OCI-LY7 (cell line): ENCODE results near the gene ANKRD44. TPM values are rescaled to one million over a fixed set of nuclear protein-coding genes. Genes with fewer than 3 reads are reported as not detected.

ENCODE experiments used
- BruUV-seq: library from RNA; stranded (reverse); fragments of 400-500 nt; replicated peaks from 2 replicates; lab custom pipeline; 2021; lab: Mats Ljungman, UMichigan
- CTCF ChIA-PET: fragments of 300-600 bp; sonication (Branson Sonifier 250); formaldehyde crosslinking; loops from one replicate; lab custom pipeline; 2022; ENCODE audit warnings: antibody characterized with exemption; ENCODE audit not compliant: unreplicated experiment; lab: Charles Lee
- POLR2A ChIA-PET: fragments of 300-600 bp; sonication (Branson Sonifier 250); formaldehyde crosslinking; loops from one replicate; lab custom pipeline; 2022; ENCODE audit warnings: antibody characterized with exemption; lab: Charles Lee
- DNase-seq: peaks from one replicate; pipeline ENCODE4 v3.0.0-alpha.2; 2015; ENCODE audit warnings: low spot score
- H2AFZ ChIP-seq: fragments of 200-600 bp; sonication (generic), shearing (Covaris generic); 2 replicates; pipeline ENCODE4 v1.6.1; 2014; ENCODE audit warnings: mild to moderate bottlenecking, antibody characterized with exemption, low read length, moderate library complexity
- H3K27ac ChIP-seq: fragments of 200-600 bp; sonication (generic); 2 replicates; pipeline ENCODE4 v1.5.1; 2014; ENCODE audit warnings: mixed run types, low read depth, mild to moderate bottlenecking, moderate library complexity, low read length, inconsistent platforms; ENCODE audit not compliant: poor library complexity, severe bottlenecking
- H3K36me3 ChIP-seq: fragments of 200-600 bp; sonication (generic); 2 replicates; pipeline ENCODE4 v1.6.1; 2014; ENCODE audit warnings: mild to moderate bottlenecking, antibody characterized with exemption, low read length, moderate library complexity, mixed read lengths; ENCODE audit not compliant: insufficient read depth
- H3K4me1 ChIP-seq: fragments of 200-600 bp; sonication (generic); 2 replicates; pipeline ENCODE4 v1.5.1; 2014; ENCODE audit warnings: mild to moderate bottlenecking, low read length; ENCODE audit not compliant: insufficient read depth, poor library complexity, severe bottlenecking
- H3K4me2 ChIP-seq: fragments of 200-600 bp; sonication (generic); 2 replicates; pipeline ENCODE4 v1.6.1; 2014; ENCODE audit warnings: mild to moderate bottlenecking, low read length
- H3K4me3 ChIP-seq: fragments of 200-600 bp; sonication (generic); 2 replicates; pipeline ENCODE4 v1.5.1; 2014; ENCODE audit warnings: mild to moderate bottlenecking, low read depth, low read length; ENCODE audit not compliant: poor library complexity, severe bottlenecking
- H3K79me2 ChIP-seq: fragments of 200-600 bp; sonication (generic); 2 replicates; pipeline ENCODE4 v1.6.1; 2016; ENCODE audit warnings: low read depth, mild to moderate bottlenecking, low read length, moderate library complexity, mixed read lengths; ENCODE audit not compliant: insufficient read depth
- H3K9me2 ChIP-seq: fragments of 200-600 bp; sonication (generic); 2 replicates; pipeline ENCODE4 v1.6.1; 2016; ENCODE audit warnings: mild to moderate bottlenecking, low read length, mixed read lengths; ENCODE audit not compliant: insufficient read depth
- H3K9me3 ChIP-seq: fragments of 200-600 bp; sonication (generic); 2 replicates; pipeline ENCODE4 v1.6.1; 2014; ENCODE audit warnings: mild to moderate bottlenecking, mixed run types, low read length, mixed read lengths
- H4K20me1 ChIP-seq: fragments of 200-600 bp; sonication (generic); 2 replicates; pipeline ENCODE4 v1.6.1; 2014; ENCODE audit warnings: mild to moderate bottlenecking, antibody characterized with exemption, low read length, moderate library complexity, mixed read lengths; ENCODE audit not compliant: insufficient read depth
- EZH2phosphoT487 ChIP-seq: fragments of 200-600 bp; sonication (generic); IDR thresholded peaks from 2 replicates; pipeline ENCODE4 v1.6.1; 2018; ENCODE audit warnings: low read depth, borderline replicate concordance, mild to moderate bottlenecking, mixed run types, antibody characterized with exemption, low read length, moderate library complexity, mixed read lengths
- intact Hi-C: fragments of 100-400 bp; cut with micrococcal nuclease; formaldehyde crosslinking; loops from one replicate; pipeline ENCODE4 v1.10.0; 2022; ENCODE audit not compliant: unreplicated experiment
- total RNA-seq, 2 experiments: library from RNA; depleted of rRNA in 1 of 2; stranded (reverse); fragments of >200 nt in 1 of 2; shearing (Covaris generic) in 1 of 2; gene quantifications; 2 replicates each; pipeline ENCODE4 v1.2.3, GENCODE V29; 2014 to 2022
- TF ChIP-seq, protein P1 (sequence below): fragments of 200-600 bp; sonication (generic); conservative IDR thresholded peaks from 2 replicates; pipeline ENCODE4 v1.5.1; 2014; ENCODE audit warnings: mild to moderate bottlenecking, antibody characterized with exemption, low read length, moderate library complexity, mixed read lengths

ANKRD44 gene
- total RNA-seq, 2 experiments from 2014 or later, result 69.4 to 73.7 TPM

DNA sequence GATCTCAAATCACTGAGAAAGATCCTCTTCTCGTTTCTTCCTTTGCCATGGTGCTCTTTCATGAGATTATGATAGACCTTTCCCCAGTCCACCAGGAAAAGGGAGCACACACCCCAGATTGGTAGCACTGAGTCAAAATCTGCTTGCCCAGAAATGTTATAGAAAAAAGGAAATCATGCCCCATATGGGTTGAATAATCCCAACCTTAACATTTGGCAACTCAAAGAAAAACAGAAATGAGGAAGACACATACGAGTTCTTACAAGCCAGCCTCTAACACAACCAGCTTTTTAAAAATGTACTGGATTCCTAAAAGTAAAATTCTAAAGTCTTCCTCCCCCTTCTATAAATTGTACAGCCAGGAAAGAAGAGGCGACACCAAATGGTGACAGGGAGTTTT lies 103.0 kb downstream of the ANKRD44 start:
- Histone ChIP-seq H3K4me2 (peak overlapping the region; percentile 65), H3K4me1 (peaks cover 81% of the 10 kb centered on the region), H3K9me2 (no peaks in the 10 kb centered on the region), H3K4me3 (peak overlapping the region; percentile 36), H3K36me3 (peaks cover 11% of the 10 kb centered on the region), H4K20me1 (no peaks in the 10 kb centered on the region), H3K79me2 (peaks cover 70% of the 10 kb centered on the region), H2AFZ (peak overlapping the region; percentile 47; the same call in 1 of the 2 replicates), H3K27ac (peak overlapping the region; percentile 96), H3K9me3 (0 out of 2 replicates have a peak, but pooled peaks cover 3% of the 10 kb centered on the region)
- CTCF ChIA-PET, result interaction anchor here (1.3 kb wide), 1 partner anchor 70 kb away, joined by 3 read pairs; no protein-coding TSS in a partner anchor
- POLR2A ChIA-PET, result interaction anchor here (0.6 to 4.9 kb wide), 15 partner anchors 8 to 101 kb away, joined by 3 to 79 read pairs (median 4); no protein-coding TSS in a partner anchor
- DNase-seq, result no peak
- intact Hi-C loops, result loop anchor here (5.0 kb wide), 1 partner anchor 310 kb away; the partner anchor contains the start of gene MOB4
- BruUV-seq, result no TSS peak
- TF ChIP-seq, protein P1, sequence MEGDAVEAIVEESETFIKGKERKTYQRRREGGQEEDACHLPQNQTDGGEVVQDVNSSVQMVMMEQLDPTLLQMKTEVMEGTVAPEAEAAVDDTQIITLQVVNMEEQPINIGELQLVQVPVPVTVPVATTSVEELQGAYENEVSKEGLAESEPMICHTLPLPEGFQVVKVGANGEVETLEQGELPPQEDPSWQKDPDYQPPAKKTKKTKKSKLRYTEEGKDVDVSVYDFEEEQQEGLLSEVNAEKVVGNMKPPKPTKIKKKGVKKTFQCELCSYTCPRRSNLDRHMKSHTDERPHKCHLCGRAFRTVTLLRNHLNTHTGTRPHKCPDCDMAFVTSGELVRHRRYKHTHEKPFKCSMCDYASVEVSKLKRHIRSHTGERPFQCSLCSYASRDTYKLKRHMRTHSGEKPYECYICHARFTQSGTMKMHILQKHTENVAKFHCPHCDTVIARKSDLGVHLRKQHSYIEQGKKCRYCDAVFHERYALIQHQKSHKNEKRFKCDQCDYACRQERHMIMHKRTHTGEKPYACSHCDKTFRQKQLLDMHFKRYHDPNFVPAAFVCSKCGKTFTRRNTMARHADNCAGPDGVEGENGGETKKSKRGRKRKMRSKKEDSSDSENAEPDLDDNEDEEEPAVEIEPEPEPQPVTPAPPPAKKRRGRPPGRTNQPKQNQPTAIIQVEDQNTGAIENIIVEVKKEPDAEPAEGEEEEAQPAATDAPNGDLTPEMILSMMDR, result no peak
- no peak for TF ChIP-seq EZH2phosphoT487

DNA sequence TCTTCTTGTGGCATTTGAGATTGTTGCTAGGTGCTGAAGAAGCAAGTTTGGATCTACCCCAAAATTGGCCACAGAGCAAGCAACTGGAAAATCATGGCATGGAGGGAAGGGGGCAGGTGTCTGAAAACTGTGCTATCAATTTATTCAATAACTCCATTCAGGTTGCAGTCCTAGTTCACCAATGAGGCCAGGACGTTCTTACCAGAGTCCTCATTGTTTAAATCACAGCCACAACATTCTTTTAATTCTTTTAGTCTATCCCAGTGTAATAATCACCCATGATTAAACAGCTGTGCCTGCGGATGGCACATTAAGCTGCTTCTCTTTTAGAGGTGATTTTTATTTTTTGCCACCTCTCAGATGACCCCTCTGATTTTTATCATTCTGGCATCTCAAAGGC lies 103.5 kb downstream of the ANKRD44 start:
- no TSS peak for BruUV-seq
- peak overlapping the region; percentile 36 for H3K4me3 ChIP-seq
- H3K27ac ChIP-seq, result peak overlapping the region; percentile 96
- H3K4me2 ChIP-seq, result peak overlapping the region; percentile 65
- ChIA-PET CTCF (interaction anchor here (1.3 kb wide), 1 partner anchor 71 kb away, joined by 3 read pairs; no protein-coding TSS in a partner anchor), POLR2A (interaction anchor here (0.6 to 4.9 kb wide), 15 partner anchors 9 to 101 kb away, joined by 3 to 79 read pairs (median 4); no protein-coding TSS in a partner anchor)
- TF ChIP-seq, protein P1, result no peak
- TF ChIP-seq EZH2phosphoT487, result no peak
- peaks cover 65% of the 10 kb centered on the region; the same call in 1 of the 2 replicates for H3K79me2 ChIP-seq
- no peaks in the 10 kb centered on the region for H4K20me1 ChIP-seq
- intact Hi-C loops, result loop anchor here (5.0 kb wide), 1 partner anchor 310 kb away; the partner anchor contains the start of gene MOB4
- H3K9me3 ChIP-seq, result 0 out of 2 replicates have a peak, but pooled peaks cover 3% of the 10 kb centered on the region
- peaks cover 76% of the 10 kb centered on the region for H3K4me1 ChIP-seq
- DNase-seq, result no peak
- H2AFZ ChIP-seq, result peak overlapping the region; percentile 47; the same call in 1 of the 2 replicates
- H3K9me2 ChIP-seq, result no peaks in the 10 kb centered on the region
- H3K36me3 ChIP-seq, result peaks cover 16% of the 10 kb centered on the region
